B cell (primary cell): ENCODE data around the gene ROR2.

Experiments used
- EZH2 ChIP-seq: IDR thresholded peaks from 2 replicates; pipeline ENCODE4 v1.6.1; 2012; ENCODE audit warnings: borderline replicate concordance, low read depth, mild to moderate bottlenecking, moderate library complexity, low read length; ENCODE audit not compliant: insufficient read depth, poor library complexity, severe bottlenecking
- TF ChIP-seq, protein P1 (sequence below): fragments of 200-600 bp; IDR thresholded peaks from one replicate; pipeline ENCODE4 v1.8.0; 2022; ENCODE audit warnings: antibody characterized with exemption, mild to moderate bottlenecking

GRCh38 chr9:91972076-91972626 is 22.1 kb upstream of the ROR2 start:
- TF ChIP-seq, protein P1, sequence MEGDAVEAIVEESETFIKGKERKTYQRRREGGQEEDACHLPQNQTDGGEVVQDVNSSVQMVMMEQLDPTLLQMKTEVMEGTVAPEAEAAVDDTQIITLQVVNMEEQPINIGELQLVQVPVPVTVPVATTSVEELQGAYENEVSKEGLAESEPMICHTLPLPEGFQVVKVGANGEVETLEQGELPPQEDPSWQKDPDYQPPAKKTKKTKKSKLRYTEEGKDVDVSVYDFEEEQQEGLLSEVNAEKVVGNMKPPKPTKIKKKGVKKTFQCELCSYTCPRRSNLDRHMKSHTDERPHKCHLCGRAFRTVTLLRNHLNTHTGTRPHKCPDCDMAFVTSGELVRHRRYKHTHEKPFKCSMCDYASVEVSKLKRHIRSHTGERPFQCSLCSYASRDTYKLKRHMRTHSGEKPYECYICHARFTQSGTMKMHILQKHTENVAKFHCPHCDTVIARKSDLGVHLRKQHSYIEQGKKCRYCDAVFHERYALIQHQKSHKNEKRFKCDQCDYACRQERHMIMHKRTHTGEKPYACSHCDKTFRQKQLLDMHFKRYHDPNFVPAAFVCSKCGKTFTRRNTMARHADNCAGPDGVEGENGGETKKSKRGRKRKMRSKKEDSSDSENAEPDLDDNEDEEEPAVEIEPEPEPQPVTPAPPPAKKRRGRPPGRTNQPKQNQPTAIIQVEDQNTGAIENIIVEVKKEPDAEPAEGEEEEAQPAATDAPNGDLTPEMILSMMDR = no peak
- no peak for TF ChIP-seq EZH2
